ENCODE results near the gene ALOX15B.

Gene ALOX15B

DNA sequence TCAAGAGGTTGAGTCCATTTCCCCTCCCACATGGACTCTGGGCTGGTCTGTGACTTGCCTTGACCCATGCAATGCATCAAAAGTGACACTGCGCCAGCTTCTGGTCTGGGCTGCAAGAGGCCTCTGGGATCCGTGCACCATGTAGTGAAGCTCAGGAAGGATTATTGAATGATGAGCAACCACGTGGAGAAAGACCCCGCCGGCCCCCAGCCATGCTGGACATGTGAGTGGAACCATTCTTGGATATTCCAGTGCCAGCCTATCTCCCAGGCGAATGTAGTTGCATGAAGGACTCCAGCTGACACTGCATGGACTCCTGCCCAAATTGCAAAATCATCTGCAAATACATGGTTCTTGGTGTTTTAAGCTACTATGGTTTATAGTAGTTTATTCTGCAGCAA lies 7.6 kb upstream of the ALOX15B start:
- Histone ChIP-seq H3K36me3 (replicated peaks; ENCODE audit: insufficient read depth, low read length) (no peaks in the 10 kb centered on the region), H3K9ac (ENCODE audit: low read length) (no peak overlapping the region), H3K4me2 (ENCODE audit: low read depth, low read length) (no peak overlapping the region), H3K27ac (ENCODE audit: low read length) (no peak overlapping the region), H3F3A (ENCODE audit: insufficient read depth, low read length) (no peaks in the 10 kb centered on the region), H3K27me3 (replicated peaks; ENCODE audit: insufficient read depth, low read length) (peaks cover 80% of the 10 kb centered on the region), H3K9me3 (replicated peaks; ENCODE audit: insufficient read depth, low read length) (no peaks in the 10 kb centered on the region), H3K4me3 (ENCODE audit: low read length) (no peak overlapping the region), H2AFZ (ENCODE audit: low read length) (no peak overlapping the region), H3K9me2 (replicated peaks; ENCODE audit: insufficient read depth, low read length) (no peaks in the 10 kb centered on the region), H3K4me1 (ENCODE audit: low read length) (no peaks in the 10 kb centered on the region), H4K20me1 (ENCODE audit: insufficient read depth, low read length) (no peaks in the 10 kb centered on the region), H3K79me2 (ENCODE audit: low read length) (no peaks in the 10 kb centered on the region)
- DNase-seq: no peak
- TF ChIP-seq, protein P1, sequence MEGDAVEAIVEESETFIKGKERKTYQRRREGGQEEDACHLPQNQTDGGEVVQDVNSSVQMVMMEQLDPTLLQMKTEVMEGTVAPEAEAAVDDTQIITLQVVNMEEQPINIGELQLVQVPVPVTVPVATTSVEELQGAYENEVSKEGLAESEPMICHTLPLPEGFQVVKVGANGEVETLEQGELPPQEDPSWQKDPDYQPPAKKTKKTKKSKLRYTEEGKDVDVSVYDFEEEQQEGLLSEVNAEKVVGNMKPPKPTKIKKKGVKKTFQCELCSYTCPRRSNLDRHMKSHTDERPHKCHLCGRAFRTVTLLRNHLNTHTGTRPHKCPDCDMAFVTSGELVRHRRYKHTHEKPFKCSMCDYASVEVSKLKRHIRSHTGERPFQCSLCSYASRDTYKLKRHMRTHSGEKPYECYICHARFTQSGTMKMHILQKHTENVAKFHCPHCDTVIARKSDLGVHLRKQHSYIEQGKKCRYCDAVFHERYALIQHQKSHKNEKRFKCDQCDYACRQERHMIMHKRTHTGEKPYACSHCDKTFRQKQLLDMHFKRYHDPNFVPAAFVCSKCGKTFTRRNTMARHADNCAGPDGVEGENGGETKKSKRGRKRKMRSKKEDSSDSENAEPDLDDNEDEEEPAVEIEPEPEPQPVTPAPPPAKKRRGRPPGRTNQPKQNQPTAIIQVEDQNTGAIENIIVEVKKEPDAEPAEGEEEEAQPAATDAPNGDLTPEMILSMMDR (IDR thresholded peaks at IDR 0.05; ENCODE audit: low read length): no peak

DNA sequence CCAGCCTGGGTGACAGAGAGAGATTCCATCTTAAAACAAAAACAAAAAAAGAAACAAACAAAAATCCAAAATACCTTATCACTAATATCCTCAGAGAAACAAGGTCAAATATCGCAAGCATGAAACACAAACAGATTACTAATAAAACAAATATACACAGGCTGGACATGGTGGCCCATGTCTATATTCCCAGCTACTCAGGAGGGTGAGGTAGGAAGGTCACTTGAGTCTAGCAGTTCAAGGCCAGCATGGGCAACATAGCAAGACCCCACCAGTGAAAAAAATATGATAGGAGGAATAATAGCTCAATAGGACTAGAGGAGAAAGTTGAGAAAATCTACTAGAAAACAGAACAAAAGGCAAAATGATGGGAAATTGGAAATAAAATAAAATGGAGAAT lies 6.9 kb upstream of the ALOX15B start:
- no peak overlapping the region for H3K9ac ChIP-seq (ENCODE audit: low read length)
- H3K4me3 ChIP-seq (ENCODE audit: low read length): no peak overlapping the region
- H3K4me1 ChIP-seq (ENCODE audit: low read length): no peaks in the 10 kb centered on the region
- H4K20me1 ChIP-seq (ENCODE audit: insufficient read depth, low read length): no peaks in the 10 kb centered on the region
- no peaks in the 10 kb centered on the region for H3F3A ChIP-seq (ENCODE audit: insufficient read depth, low read length)
- no peak overlapping the region for H2AFZ ChIP-seq (ENCODE audit: low read length)
- H3K79me2 ChIP-seq (ENCODE audit: low read length): no peaks in the 10 kb centered on the region
- H3K27me3 ChIP-seq (replicated peaks; ENCODE audit: insufficient read depth, low read length): peaks cover 78% of the 10 kb centered on the region
- H3K4me2 ChIP-seq (ENCODE audit: low read depth, low read length): no peak overlapping the region
- no peaks in the 10 kb centered on the region for H3K9me2 ChIP-seq (replicated peaks; ENCODE audit: insufficient read depth, low read length)
- H3K9me3 ChIP-seq (replicated peaks; ENCODE audit: insufficient read depth, low read length): no peaks in the 10 kb centered on the region
- TF ChIP-seq EZH2 (optimal IDR thresholded peaks at IDR 0.05; ENCODE audit: low read depth, low read length) (no peak), EZH2phosphoT487 (IDR thresholded peaks at IDR 0.05; ENCODE audit: low read length) (no peak)
- TF ChIP-seq, protein P1 (IDR thresholded peaks at IDR 0.05; ENCODE audit: low read length): no peak
- no peak overlapping the region for H3K27ac ChIP-seq (ENCODE audit: low read length)
- H3K36me3 ChIP-seq (replicated peaks; ENCODE audit: insufficient read depth, low read length): no peaks in the 10 kb centered on the region
- no peak for DNase-seq

DNA sequence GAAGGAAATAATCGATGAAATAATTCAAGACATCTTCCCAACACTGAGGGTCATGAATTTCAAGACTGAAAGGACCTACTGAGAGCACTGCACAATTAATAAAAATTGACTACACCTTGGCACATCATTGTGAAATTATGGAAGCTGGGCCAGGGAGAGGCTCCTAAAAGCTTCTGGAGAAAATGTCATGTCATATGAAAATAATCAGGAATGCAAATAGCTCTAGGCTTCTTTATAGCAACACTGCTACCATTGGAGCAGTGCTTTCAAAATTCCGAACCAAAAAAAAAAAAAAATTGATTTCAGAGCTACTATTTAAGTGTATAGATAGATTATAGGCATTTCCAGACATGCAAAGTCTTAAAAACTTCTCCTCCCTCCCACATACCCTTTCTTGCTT lies 6.4 kb upstream of the ALOX15B start:
- Histone ChIP-seq H3K9ac (ENCODE audit: low read length) (no peak overlapping the region), H3K79me2 (ENCODE audit: low read length) (no peaks in the 10 kb centered on the region), H3K9me3 (replicated peaks; ENCODE audit: insufficient read depth, low read length) (no peaks in the 10 kb centered on the region), H3K9me2 (replicated peaks; ENCODE audit: insufficient read depth, low read length) (no peaks in the 10 kb centered on the region), H2AFZ (ENCODE audit: low read length) (no peak overlapping the region), H3K27ac (ENCODE audit: low read length) (no peak overlapping the region), H3K27me3 (replicated peaks; ENCODE audit: insufficient read depth, low read length) (peaks cover 78% of the 10 kb centered on the region), H3K4me3 (ENCODE audit: low read length) (no peak overlapping the region), H3K36me3 (replicated peaks; ENCODE audit: insufficient read depth, low read length) (no peaks in the 10 kb centered on the region), H3F3A (ENCODE audit: insufficient read depth, low read length) (no peaks in the 10 kb centered on the region), H3K4me2 (ENCODE audit: low read depth, low read length) (no peak overlapping the region), H4K20me1 (ENCODE audit: insufficient read depth, low read length) (no peaks in the 10 kb centered on the region), H3K4me1 (ENCODE audit: low read length) (no peaks in the 10 kb centered on the region)
- no peak for DNase-seq
- TF ChIP-seq EZH2 (optimal IDR thresholded peaks at IDR 0.05; ENCODE audit: low read depth, low read length) (no peak), EZH2phosphoT487 (IDR thresholded peaks at IDR 0.05; ENCODE audit: low read length) (no peak)
- TF ChIP-seq, protein P1 (IDR thresholded peaks at IDR 0.05; ENCODE audit: low read length): no peak
